Measurements from ENCODE around the gene HK3.
"Not testable (repeated sequence)": the region's sequence is repeated elsewhere in the genome, so short reads cannot be mapped to it uniquely, and the experiment has no call there.

HK3 gene

GRCh38 chr5:176881816-176882566 lies 17.2 kb downstream of the HK3 start:
- DNase-seq, result no peak

GRCh38 chr5:176881021-176881749 lies 18.0 kb downstream of the HK3 start:
- DNase-seq, result no peak

GRCh38 chr5:176880366-176881020 lies 18.7 kb downstream of the HK3 start:
- no peak for DNase-seq

GRCh38 chr5:176879663-176880361 lies 19.3 kb downstream of the HK3 start:
- no peak for DNase-seq

GRCh38 chr5:176878906-176879662 lies 20.1 kb downstream of the HK3 start:
- DNase-seq, result no peak

- DNase-seq, result no peak
Observed at GRCh38 chr5:176878463-176878862, 20.7 kb downstream of the HK3 start.

- no peak for DNase-seq
Observed at GRCh38 chr5:176877793-176878331, 21.3 kb downstream of the HK3 start.

- no peak for DNase-seq
Observed at GRCh38 chr5:176876506-176877431, 22.4 kb downstream of the HK3 start.

GRCh38 chr5:176875783-176876505 lies 23.2 kb downstream of the HK3 start:
- DNase-seq, result no peak

GRCh38 chr5:176875014-176875550 lies 24.1 kb downstream of the HK3 start:
- DNase-seq, result no peak

GRCh38 chr5:176874198-176874780 lies 24.9 kb downstream of the HK3 start:
- DNase-seq, result no peak

GRCh38 chr5:176873541-176874172 lies 25.5 kb downstream of the HK3 start:
- no peak for DNase-seq

GRCh38 chr5:176873011-176873410 lies 26.1 kb downstream of the HK3 start:
- not testable (repeated sequence) for DNase-seq

GRCh38 chr5:176872586-176872985 lies 26.6 kb downstream of the HK3 start:
- DNase-seq, result not testable (repeated sequence)

GRCh38 chr5:176870644-176871043 lies 28.5 kb downstream of the HK3 start:
- DNase-seq, result not testable (repeated sequence)

- no peak for DNase-seq
Observed at GRCh38 chr5:176870110-176870591, 29.0 kb downstream of the HK3 start.

GRCh38 chr5:176869501-176870109 lies 29.5 kb downstream of the HK3 start:
- no peak for DNase-seq

GRCh38 chr5:176868731-176869130 lies 30.4 kb downstream of the HK3 start:
- DNase-seq, result no peak
